K562 (cell line): Measurements from ENCODE around the gene ARHGAP18. TPM values are rescaled to one million over a fixed set of nuclear protein-coding genes. Genes with fewer than 3 reads are reported as not detected.

Experiments
- ELF4 ChIP-seq: fragments of 450-650 bp; formaldehyde crosslinking; IDR thresholded peaks from 2 replicates; pipeline ENCODE4 v1.4.0; 2022; ENCODE audit warnings: missing genetic modification characterization
- FUS ChIP-seq: fragments of 200-400 bp; formaldehyde crosslinking; optimal IDR thresholded peaks from 2 replicates; pipeline ENCODE3; 2017; ENCODE audit warnings: low read depth, low read length
- KAT7 ChIP-seq: sonication (generic); formaldehyde crosslinking; IDR thresholded peaks from 2 replicates; pipeline ENCODE4 v1.8.0; 2022; ENCODE audit warnings: missing genetic modification reagents, mild to moderate bottlenecking, borderline replicate concordance
- NCOA2 ChIP-seq, 2 experiments: fragments of 450-650 bp; IDR thresholded peaks; 2 replicates each; pipeline ENCODE4 v1.6.1; 2018; ENCODE audit warnings: mild to moderate bottlenecking in 2 of 2, moderate library complexity in 1 of 2; ENCODE audit not compliant: partially characterized antibody in 2 of 2
- SREBF1 ChIP-seq: fragments of 150-350 bp; IDR thresholded peaks from 2 replicates; pipeline ENCODE4 v1.6.1; 2014; ENCODE audit warnings: antibody characterized with exemption, low read depth, low read length, borderline replicate concordance
- STAT5B ChIP-seq: fragments of 250-450 bp; sonication (Bioruptor Pico); IDR thresholded peaks from 2 replicates; pipeline ENCODE4 v1.8.0; 2021; ENCODE audit warnings: mild to moderate bottlenecking, inconsistent platforms
- TBL1XR1 ChIP-seq, 2 experiments: IDR thresholded peaks; 2 replicates each; pipeline ENCODE4 v1.6.1; 2012; ENCODE audit warnings: improper control_type of control experiment in 2 of 2, low read length in 2 of 2, mild to moderate bottlenecking in 1 of 2
- TSC22D4 ChIP-seq: fragments of 450-650 bp; IDR thresholded peaks from 2 replicates; pipeline ENCODE4 v1.6.1; 2016; ENCODE audit warnings: missing genetic modification characterization, missing biosample characterization, control low read depth
- polyA plus RNA-seq, 8 experiments: library from polyadenylated mRNA; depleted of rRNA in 4 of 8; stranded (reverse) in 5 of 8; unstranded in 3 of 8; fragments of >200 nt; fragmentation: Nextera tagmentation in 2 of 8; fragmentation: Illumina TruSeq in 1 of 8; extraction: Ambion mirVana in 2 of 8; extraction: Trizol in 1 of 8; gene quantifications; 2 replicates each; pipeline versions ENCODE4 v1.2.1 to v1.2.3, GENCODE V29; 2011 to 2014; ENCODE audit warnings: inconsistent platforms in 1 of 8, missing spikeins in 1 of 8
- total RNA-seq, 7 experiments: library from RNA; depleted of rRNA in 6 of 7; stranded (reverse); fragments of >200 nt in 6 of 7; fragmentation: Illumina TruSeq in 2 of 7; extraction: Trizol in 2 of 7; gene quantifications; 2 replicates each; pipeline versions ENCODE4 v1.2.1 to v1.2.3, GENCODE V29; 2011 to 2021; ENCODE audit warnings: low replicate concordance in 1 of 7
- TF ChIP-seq, protein P1 (sequence below): sonication (generic); formaldehyde crosslinking; IDR thresholded peaks from 2 replicates; pipeline ENCODE4 v1.8.0; 2022; ENCODE audit warnings: missing genetic modification reagents, mild to moderate bottlenecking, borderline replicate concordance
- TF ChIP-seq, protein P2 (sequence below): fragments of 200-800 bp; sonication (Bioruptor generic); IDR thresholded peaks from 2 replicates; pipeline ENCODE4 v1.6.1; 2017; ENCODE audit warnings: missing genetic modification characterization, missing compliant biosample characterization
- TF ChIP-seq, protein P3 (sequence below): sonication (generic); formaldehyde crosslinking; IDR thresholded peaks from 2 replicates; pipeline ENCODE4 v1.9.0; 2022; ENCODE audit warnings: mild to moderate bottlenecking, missing genetic modification reagents
- TF ChIP-seq, protein P4 (sequence below): sonication (generic); IDR thresholded peaks from 2 replicates; pipeline ENCODE4 v1.6.1; 2016
- TF ChIP-seq, protein P5 (sequence below): fragments of 250-450 bp; sonication (Bioruptor Pico); IDR thresholded peaks from 2 replicates; pipeline ENCODE4 v1.9.0; 2021; ENCODE audit warnings: mild to moderate bottlenecking

Gene ARHGAP18
- total and polyA plus RNA-seq, 9 of the 15 experiments (the other 6 are each of a cell fraction or from before 2014, with no cell fraction given), result 13.3 to 29.7 (median 21.1) TPM

DNA sequence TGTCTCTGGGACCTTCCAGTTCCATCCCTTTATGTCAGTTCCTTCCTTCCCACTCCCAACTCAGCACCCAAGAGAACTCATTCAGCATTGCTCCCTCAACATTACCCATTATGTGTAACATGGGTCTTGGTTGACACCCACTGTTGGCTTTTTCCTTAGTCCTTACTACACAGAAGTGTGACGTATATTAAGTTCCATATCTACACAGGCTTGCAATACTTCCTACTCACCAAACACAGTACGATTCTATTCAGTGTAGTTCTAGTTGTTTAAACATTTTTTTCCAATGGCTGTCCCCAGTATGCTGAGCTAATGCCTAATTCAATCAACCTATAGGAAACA lies 37.7 kb downstream of the ARHGAP18 start (continued):
- TF ChIP-seq, protein P1, sequence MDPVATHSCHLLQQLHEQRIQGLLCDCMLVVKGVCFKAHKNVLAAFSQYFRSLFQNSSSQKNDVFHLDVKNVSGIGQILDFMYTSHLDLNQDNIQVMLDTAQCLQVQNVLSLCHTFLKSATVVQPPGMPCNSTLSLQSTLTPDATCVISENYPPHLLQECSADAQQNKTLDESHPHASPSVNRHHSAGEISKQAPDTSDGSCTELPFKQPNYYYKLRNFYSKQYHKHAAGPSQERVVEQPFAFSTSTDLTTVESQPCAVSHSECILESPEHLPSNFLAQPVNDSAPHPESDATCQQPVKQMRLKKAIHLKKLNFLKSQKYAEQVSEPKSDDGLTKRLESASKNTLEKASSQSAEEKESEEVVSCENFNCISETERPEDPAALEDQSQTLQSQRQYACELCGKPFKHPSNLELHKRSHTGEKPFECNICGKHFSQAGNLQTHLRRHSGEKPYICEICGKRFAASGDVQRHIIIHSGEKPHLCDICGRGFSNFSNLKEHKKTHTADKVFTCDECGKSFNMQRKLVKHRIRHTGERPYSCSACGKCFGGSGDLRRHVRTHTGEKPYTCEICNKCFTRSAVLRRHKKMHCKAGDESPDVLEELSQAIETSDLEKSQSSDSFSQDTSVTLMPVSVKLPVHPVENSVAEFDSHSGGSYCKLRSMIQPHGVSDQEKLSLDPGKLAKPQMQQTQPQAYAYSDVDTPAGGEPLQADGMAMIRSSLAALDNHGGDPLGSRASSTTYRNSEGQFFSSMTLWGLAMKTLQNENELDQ (CRISPR knock-in tag), result no peak
- TF ChIP-seq, protein P2, sequence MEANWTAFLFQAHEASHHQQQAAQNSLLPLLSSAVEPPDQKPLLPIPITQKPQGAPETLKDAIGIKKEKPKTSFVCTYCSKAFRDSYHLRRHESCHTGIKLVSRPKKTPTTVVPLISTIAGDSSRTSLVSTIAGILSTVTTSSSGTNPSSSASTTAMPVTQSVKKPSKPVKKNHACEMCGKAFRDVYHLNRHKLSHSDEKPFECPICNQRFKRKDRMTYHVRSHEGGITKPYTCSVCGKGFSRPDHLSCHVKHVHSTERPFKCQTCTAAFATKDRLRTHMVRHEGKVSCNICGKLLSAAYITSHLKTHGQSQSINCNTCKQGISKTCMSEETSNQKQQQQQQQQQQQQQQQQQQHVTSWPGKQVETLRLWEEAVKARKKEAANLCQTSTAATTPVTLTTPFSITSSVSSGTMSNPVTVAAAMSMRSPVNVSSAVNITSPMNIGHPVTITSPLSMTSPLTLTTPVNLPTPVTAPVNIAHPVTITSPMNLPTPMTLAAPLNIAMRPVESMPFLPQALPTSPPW (CRISPR knock-in tag), result 0 out of 2 replicates have a peak, but pooled peaks have one; percentile 18
- TF ChIP-seq STAT5B (CRISPR knock-in tag), result no peak
- no peak for TF ChIP-seq TSC22D4 (tag)
- TF ChIP-seq KAT7 (CRISPR knock-in tag), result no peak
- TF ChIP-seq, protein P3, sequence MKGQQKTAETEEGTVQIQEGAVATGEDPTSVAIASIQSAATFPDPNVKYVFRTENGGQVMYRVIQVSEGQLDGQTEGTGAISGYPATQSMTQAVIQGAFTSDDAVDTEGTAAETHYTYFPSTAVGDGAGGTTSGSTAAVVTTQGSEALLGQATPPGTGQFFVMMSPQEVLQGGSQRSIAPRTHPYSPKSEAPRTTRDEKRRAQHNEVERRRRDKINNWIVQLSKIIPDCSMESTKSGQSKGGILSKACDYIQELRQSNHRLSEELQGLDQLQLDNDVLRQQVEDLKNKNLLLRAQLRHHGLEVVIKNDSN, result no peak
- TF ChIP-seq NCOA2 (IDR thresholded peaks at IDR 0.05; ENCODE audit: partially characterized antibody in 2 of 2), result no peak
- no peak for TF ChIP-seq TBL1XR1 (IDR thresholded peaks at IDR 0.05; ENCODE audit: low read length in 2 of 2)
- TF ChIP-seq ELF4 (CRISPR knock-in tag), result no peak
- no peak for TF ChIP-seq FUS
- TF ChIP-seq, protein P4, sequence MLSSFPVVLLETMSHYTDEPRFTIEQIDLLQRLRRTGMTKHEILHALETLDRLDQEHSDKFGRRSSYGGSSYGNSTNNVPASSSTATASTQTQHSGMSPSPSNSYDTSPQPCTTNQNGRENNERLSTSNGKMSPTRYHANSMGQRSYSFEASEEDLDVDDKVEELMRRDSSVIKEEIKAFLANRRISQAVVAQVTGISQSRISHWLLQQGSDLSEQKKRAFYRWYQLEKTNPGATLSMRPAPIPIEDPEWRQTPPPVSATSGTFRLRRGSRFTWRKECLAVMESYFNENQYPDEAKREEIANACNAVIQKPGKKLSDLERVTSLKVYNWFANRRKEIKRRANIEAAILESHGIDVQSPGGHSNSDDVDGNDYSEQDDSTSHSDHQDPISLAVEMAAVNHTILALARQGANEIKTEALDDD, result no peak
- TF ChIP-seq, protein P5, sequence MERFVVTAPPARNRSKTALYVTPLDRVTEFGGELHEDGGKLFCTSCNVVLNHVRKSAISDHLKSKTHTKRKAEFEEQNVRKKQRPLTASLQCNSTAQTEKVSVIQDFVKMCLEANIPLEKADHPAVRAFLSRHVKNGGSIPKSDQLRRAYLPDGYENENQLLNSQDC (CRISPR knock-in tag), result no peak
- TF ChIP-seq SREBF1, result no peak
